GM12873 (cell line): ENCODE data around the gene AFAP1L1.

Source experiments
- TF ChIP-seq, protein P1 (sequence below): IDR thresholded peaks from 2 replicates; pipeline ENCODE4 v1.5.1; 2012; ENCODE audit warnings: low read depth, mild to moderate bottlenecking, moderate library complexity, low read length, control low read depth; ENCODE audit not compliant: insufficient read depth; ENCODE audit errors: missing control alignments

The AFAP1L1 gene

DNA sequence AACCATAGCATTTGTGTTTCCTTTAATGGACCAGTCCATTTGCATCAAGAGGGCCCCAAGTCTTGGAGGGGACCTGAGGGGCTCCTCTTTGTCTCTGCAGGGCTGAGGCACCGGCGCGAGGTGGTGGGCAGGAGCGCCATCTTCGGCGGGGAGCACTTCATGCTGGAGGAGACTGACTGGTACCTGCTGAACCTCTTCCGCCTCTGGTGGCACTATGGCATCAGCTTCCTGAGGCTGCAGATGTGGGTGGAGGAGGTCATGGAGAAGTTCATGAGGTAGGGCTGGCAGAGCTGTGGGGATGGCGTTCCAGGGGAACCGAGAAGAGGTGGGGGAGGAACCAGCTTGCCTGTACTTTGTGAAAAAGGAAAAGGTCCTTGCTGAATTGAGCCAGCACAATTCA, 92.3 kb downstream of the AFAP1L1 start:
- TF ChIP-seq, protein P1, sequence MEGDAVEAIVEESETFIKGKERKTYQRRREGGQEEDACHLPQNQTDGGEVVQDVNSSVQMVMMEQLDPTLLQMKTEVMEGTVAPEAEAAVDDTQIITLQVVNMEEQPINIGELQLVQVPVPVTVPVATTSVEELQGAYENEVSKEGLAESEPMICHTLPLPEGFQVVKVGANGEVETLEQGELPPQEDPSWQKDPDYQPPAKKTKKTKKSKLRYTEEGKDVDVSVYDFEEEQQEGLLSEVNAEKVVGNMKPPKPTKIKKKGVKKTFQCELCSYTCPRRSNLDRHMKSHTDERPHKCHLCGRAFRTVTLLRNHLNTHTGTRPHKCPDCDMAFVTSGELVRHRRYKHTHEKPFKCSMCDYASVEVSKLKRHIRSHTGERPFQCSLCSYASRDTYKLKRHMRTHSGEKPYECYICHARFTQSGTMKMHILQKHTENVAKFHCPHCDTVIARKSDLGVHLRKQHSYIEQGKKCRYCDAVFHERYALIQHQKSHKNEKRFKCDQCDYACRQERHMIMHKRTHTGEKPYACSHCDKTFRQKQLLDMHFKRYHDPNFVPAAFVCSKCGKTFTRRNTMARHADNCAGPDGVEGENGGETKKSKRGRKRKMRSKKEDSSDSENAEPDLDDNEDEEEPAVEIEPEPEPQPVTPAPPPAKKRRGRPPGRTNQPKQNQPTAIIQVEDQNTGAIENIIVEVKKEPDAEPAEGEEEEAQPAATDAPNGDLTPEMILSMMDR = no peak

DNA sequence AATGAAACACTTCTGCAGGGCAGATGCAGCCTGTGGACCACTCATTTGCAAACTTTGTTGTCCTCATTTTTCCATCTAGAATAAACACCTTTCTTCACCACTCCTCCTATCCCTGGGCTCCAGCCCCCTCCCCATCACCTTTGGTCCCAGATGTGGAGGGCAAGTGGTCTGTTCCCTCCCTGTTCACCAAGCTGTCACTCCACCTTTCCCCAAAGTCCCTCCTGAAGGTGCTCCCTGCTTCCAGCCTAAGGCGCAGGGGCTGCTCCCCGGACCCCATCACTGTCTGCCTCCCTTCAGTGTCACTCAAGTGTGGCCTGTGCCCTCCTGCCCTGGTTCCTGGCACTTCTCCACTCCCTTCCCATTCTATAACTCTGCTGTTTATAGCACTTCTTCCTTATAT, 93.1 kb downstream of the AFAP1L1 start:
- TF ChIP-seq, protein P1 = no peak

DNA sequence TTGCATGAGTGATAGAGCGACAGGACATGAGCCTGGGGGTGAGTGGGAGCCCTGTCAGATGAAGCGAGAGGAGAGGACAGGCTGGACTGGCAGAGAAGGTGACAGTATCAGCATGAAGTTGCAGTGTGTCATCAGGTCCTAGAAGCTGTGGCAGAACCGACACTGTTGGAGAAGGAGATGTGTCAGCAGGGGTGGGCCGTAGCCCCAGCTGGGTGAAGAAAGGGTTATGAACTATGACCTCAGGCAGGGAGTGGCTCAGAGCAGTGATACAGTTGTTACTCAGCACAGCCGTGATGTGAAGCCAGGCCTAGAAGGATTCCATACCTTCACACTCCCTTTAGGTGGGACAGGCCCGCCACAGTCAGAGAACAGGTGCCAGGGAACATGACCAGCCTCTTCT, 93.8 kb downstream of the AFAP1L1 start:
- TF ChIP-seq, protein P1 = no peak

DNA sequence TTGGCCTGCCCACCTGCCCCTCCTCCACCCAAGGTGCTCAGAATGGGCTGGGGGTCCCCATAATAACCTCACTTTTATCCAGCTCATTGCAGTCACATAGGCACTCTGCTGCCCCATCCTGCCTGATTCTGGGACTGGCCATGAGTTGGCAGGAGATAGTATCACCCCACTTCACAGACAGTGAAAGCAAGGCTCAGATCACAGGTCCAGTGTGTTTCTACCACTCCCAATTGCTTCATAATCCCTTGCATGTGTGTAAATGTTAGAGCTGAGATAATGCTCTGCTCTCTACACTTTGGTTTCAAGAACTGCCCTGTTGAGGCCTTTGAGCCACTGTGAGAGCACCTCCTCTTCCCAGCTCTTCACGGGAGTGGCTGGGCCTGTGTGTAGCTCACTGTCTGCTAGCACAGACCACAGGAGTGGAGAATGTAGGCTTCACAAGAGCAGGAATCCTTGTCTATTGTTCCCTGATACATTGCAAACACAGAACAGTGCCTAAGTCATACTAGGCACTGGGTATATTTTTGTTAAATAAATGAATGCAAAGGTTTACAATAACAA, 94.6 kb downstream of the AFAP1L1 start:
- TF ChIP-seq, protein P1 = no peak

DNA sequence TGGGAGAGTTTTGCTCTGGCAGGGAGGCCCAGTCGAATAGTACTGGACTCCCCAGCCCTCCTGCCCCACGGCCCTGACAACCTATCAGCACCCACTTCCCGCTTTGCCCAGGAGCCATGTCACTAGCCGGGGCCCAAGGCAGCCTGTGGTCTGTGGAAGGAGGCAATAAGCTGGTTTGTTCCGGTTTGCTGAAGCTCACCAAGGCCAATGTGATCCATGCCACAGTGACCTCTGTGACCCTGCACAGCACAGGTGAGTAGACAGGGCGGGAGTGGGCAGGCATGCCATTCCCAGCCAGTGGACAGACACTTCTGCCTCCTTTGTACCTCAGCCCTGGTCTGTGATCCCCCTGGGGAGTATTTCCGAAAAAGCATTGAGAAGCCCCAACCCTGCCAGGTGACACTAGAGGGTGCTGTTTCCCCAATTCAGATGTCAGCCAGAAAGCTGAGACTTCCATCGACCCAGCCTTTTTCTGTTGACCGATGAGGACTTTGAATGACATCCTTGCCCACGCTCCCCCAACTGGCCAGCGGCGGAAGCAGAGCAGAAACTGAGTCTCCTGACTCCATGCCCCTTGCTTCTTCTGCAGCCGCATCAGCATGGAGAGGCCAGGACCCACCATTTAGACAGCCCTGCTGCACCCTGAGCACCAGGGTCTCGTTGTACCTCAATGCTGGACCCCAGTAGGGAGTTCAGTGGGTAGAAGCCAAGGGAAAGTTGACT, 95.8 kb downstream of the AFAP1L1 start:
- TF ChIP-seq, protein P1 = peak; percentile 88

DNA sequence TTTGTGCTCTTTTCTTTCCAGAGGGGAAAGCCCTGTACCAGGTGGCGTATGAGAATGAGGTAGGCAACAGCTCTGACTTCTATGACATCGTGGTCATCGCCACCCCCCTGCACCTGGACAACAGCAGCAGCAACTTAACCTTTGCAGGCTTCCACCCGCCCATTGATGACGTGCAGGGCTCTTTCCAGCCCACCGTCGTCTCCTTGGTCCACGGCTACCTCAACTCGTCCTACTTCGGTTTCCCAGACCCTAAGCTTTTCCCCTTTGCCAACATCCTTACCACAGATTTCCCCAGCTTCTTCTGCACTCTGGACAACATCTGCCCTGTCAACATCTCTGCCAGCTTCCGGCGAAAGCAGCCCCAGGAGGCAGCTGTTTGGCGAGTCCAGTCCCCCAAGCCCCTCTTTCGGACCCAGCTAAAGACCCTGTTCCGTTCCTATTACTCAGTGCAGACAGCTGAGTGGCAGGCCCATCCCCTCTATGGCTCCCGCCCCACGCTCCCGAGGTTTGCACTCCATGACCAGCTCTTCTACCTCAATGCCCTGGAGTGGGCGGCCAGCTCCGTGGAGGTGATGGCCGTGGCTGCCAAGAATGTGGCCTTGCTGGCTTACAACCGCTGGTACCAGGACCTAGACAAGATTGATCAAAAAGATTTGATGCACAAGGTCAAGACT, 96.5 kb downstream of the AFAP1L1 start:
- TF ChIP-seq, protein P1 = no peak

DNA sequence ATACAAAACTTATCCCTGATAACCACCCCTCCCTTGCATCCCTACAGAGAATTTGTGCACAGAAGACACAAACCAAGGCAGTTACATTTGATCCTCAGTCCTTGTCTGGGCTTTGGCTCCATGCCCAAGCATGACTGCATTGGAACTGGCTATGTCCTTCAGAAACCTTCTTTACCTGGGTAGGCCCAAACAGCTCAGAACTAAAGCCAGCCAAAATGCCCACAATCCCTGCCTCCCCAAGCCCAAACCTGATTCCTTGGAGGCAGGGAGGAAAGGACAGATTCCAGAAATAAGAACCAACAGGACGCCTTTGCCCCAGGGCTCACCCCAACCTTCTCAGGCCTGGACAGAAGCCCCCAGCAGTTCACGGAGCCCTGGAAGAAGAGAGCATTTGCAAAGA, 99.2 kb downstream of the AFAP1L1 start:
- TF ChIP-seq, protein P1 = no peak
